CD4-positive, alpha-beta T cell (primary cell): ENCODE measurements around the gene PLXNC1. TPM values are rescaled to one million over a fixed set of nuclear protein-coding genes. Genes with fewer than 3 reads are reported as not detected.

Experiments used
- ATAC-seq: fragments of 200-7000 bp; cut with Tn5 transposase; one replicate; pipeline ENCODE4 v1.10.0; 2022; ENCODE audit warnings: mild to moderate bottlenecking; ENCODE audit not compliant: poor library complexity
- CTCF ChIA-PET: fragments of 350-600 bp; sonication (Branson Sonifier 250); formaldehyde crosslinking; loops from one replicate; lab custom pipeline; 2021; ENCODE audit warnings: antibody characterized with exemption, inconsistent platforms; lab: Charles Lee
- POLR2A ChIA-PET: fragments of 350-600 bp; sonication (Branson Sonifier 250); formaldehyde crosslinking; loops from one replicate; lab custom pipeline; 2021; ENCODE audit warnings: antibody characterized with exemption, inconsistent platforms; lab: Charles Lee
- DNase-seq, 14 experiments: peaks; one replicate each; pipeline ENCODE4 v3.0.0-alpha.2; 2013 to 2020; ENCODE audit warnings: mixed read lengths in 2 of 14
- H3K27ac ChIP-seq, 2 donors: one replicate each; pipeline versions ENCODE4 v1.5.1 to v1.7.0; 2013; ENCODE audit warnings: low read length in 2 of 2, low read depth in 1 of 2, mild to moderate bottlenecking in 1 of 2
- H3K27me3 ChIP-seq, 2 experiments: 1 replicate in 1 of 2; 2 replicates in 1 of 2; pipeline versions ENCODE4 v1.6.1 to v1.7.0; 2013; ENCODE audit warnings: low read length in 2 of 2, control low read depth in 1 of 2, mild to moderate bottlenecking in 1 of 2, moderate library complexity in 1 of 2; ENCODE audit not compliant: insufficient read depth in 2 of 2, control insufficient read depth in 1 of 2
- H3K36me3 ChIP-seq: one replicate; pipeline ENCODE4 v1.6.1; 2013; ENCODE audit warnings: low read length, control low read depth; ENCODE audit not compliant: insufficient read depth
- H3K4me1 ChIP-seq: one replicate; pipeline ENCODE4 v1.6.1; 2013; ENCODE audit warnings: low read length, control low read depth; ENCODE audit not compliant: insufficient read depth
- H3K4me3 ChIP-seq: one replicate; pipeline ENCODE4 v1.5.1; 2013; ENCODE audit warnings: mild to moderate bottlenecking, low read length, moderate library complexity
- H3K9me3 ChIP-seq, 2 experiments: 1 replicate in 1 of 2; 2 replicates in 1 of 2; pipeline versions ENCODE4 v1.6.1 to v1.7.0; 2013; ENCODE audit warnings: low read length in 2 of 2, mild to moderate bottlenecking in 2 of 2, control low read depth in 1 of 2, moderate library complexity in 1 of 2; ENCODE audit not compliant: control insufficient read depth in 1 of 2, insufficient read depth in 1 of 2
- H3K27ac Mint-ChIP-seq: one replicate; pipeline ENCODE4 v1.8.0; 2020; ENCODE audit warnings: mixed read lengths
- H3K27me3 Mint-ChIP-seq: one replicate; pipeline ENCODE4 v1.8.0; 2021; ENCODE audit warnings: mixed read lengths
- H3K36me3 Mint-ChIP-seq: one replicate; pipeline ENCODE4 v1.8.0; 2021; ENCODE audit warnings: low read depth, mixed read lengths
- H3K4me1 Mint-ChIP-seq: one replicate; pipeline ENCODE4 v1.8.0; 2021; ENCODE audit warnings: low read depth, mixed read lengths
- H3K4me3 Mint-ChIP-seq: one replicate; pipeline ENCODE4 v1.8.0; 2020; ENCODE audit warnings: mild to moderate bottlenecking, mixed read lengths
- H3K9me3 Mint-ChIP-seq: one replicate; pipeline ENCODE4 v1.8.0; 2020; ENCODE audit warnings: mixed read lengths
- CTCF ChIP-seq: fragments of 200-600 bp; IDR thresholded peaks from one replicate; pipeline ENCODE4 v1.8.0; 2022; ENCODE audit warnings: antibody characterized with exemption, mild to moderate bottlenecking
- intact Hi-C, 2 experiments: fragments of 100-400 bp; cut with DNase I in 1 of 2; cut with micrococcal nuclease in 1 of 2; formaldehyde crosslinking; loops; one replicate each; pipeline versions ENCODE4 v1.15.1 to v1.9.0; 2023 to 2025; cut with DNase I, micrococcal nuclease
- total RNA-seq, 174 experiments: library from RNA in 2 of 174; stranded (reverse) in 2 of 174; gene quantifications; one replicate each; pipeline ENCODE4 v1.2.3 and lab custom pipeline; 2021 to 2026

Gene PLXNC1
- total RNA-seq, 2 experiments from 2014 or later: 5.2 to 5.3 TPM

- H3K36me3 ChIP-seq: peaks cover 22% of the 10 kb centered on the region
- DNase-seq (peak; percentile 50 to 86 (median 66)), ATAC-seq (peak; percentile 90)
- H3K27me3 Mint-ChIP-seq: no peaks in the 10 kb centered on the region
- peaks cover 31% of the 10 kb centered on the region for H3K4me1 ChIP-seq
- peak overlapping the region; percentile 99 for H3K27ac Mint-ChIP-seq
- CTCF ChIA-PET: interaction anchor here (0.6 to 1.6 kb wide), 4 partner anchors 113 to 1397 kb away, joined by 3 to 5 read pairs (median 3); partner anchors contain the start of gene PLXNC1
- peak overlapping the region; percentile 82 for H3K4me3 ChIP-seq
- peaks cover 46% of the 10 kb centered on the region for H3K4me1 Mint-ChIP-seq
- H3K36me3 Mint-ChIP-seq: peaks cover 33% of the 10 kb centered on the region
- no peaks in the 10 kb centered on the region for H3K9me3 Mint-ChIP-seq
- H3K9me3 ChIP-seq: no peaks in the 10 kb centered on the region
- peak overlapping the region; percentile 89 to 92 for H3K27ac ChIP-seq
- H3K27me3 ChIP-seq: no peaks in the 10 kb centered on the region
- intact Hi-C loops: loop anchor here (2.0 to 10.0 kb wide), 5 partner anchors 56 to 1592 kb away; partner anchors contain the start of genes PLXNC1 (in 2 of the 2), CEP83 (in 1 of the 2) and SNRPF (in 1 of the 2)
- peak overlapping the region; percentile 98 for H3K4me3 Mint-ChIP-seq
- no peak for TF ChIP-seq CTCF
- POLR2A ChIA-PET: interaction anchor here (0.5 to 2.5 kb wide), 20 partner anchors 11 to 1211 kb away, joined by 3 to 33 read pairs (median 4); partner anchors contain the start of genes METAP2, NDUFA12 and PLXNC1
Observed at GRCh38 chr12:94262228-94263010, 114.0 kb downstream of the PLXNC1 start.

GRCh38 chr12:94263011-94263811 is 114.8 kb downstream of the PLXNC1 start:
- POLR2A ChIA-PET: interaction anchor here (0.7 to 2.5 kb wide), 15 partner anchors 10 to 1211 kb away, joined by 3 to 33 read pairs (median 4); partner anchors contain the start of genes METAP2, NDUFA12 and PLXNC1

More at GRCh38 chr12:94263011-94263811, 114.8 kb downstream of the PLXNC1 start:
- CTCF ChIA-PET: interaction anchor here (0.9 to 1.6 kb wide), 3 partner anchors 114 to 694 kb away, joined by 3 to 5 read pairs (median 3); partner anchors contain the start of gene PLXNC1
- Mint-ChIP-seq H3K27me3 (no peaks in the 10 kb centered on the region), H3K4me1 (peaks cover 50% of the 10 kb centered on the region), H3K27ac (peak overlapping the region; percentile 99), H3K4me3 (peak overlapping the region; percentile 98), H3K36me3 (peaks cover 37% of the 10 kb centered on the region), H3K9me3 (no peaks in the 10 kb centered on the region)
- H3K27ac ChIP-seq: peak overlapping the region; percentile 89 to 92
- peaks cover 22% of the 10 kb centered on the region for H3K36me3 ChIP-seq
- no peaks in the 10 kb centered on the region for H3K9me3 ChIP-seq
- peaks cover 35% of the 10 kb centered on the region for H3K4me1 ChIP-seq
- ATAC-seq (peak; percentile 65), DNase-seq (peak; percentile 20 to 86 (median 46))
- intact Hi-C loops: loop anchor here (2.0 to 10.0 kb wide), 5 partner anchors 56 to 1592 kb away; partner anchors contain the start of genes PLXNC1 (in 2 of the 2), CEP83 (in 1 of the 2) and SNRPF (in 1 of the 2)
- no peak for TF ChIP-seq CTCF
- no peaks in the 10 kb centered on the region for H3K27me3 ChIP-seq
- peak overlapping the region; percentile 82 for H3K4me3 ChIP-seq
